NCI-H82 (cell line): ENCODE data around the gene ERCC1.
"Not testable (repeated sequence)": the region's sequence is repeated elsewhere in the genome, so short reads cannot be mapped to it uniquely, and the experiment has no call there.

Experiments
- DNase-seq: peaks from one replicate; lab custom pipeline; 2025; lab: John Stamatoyannopoulos, UW

The ERCC1 gene

DNA sequence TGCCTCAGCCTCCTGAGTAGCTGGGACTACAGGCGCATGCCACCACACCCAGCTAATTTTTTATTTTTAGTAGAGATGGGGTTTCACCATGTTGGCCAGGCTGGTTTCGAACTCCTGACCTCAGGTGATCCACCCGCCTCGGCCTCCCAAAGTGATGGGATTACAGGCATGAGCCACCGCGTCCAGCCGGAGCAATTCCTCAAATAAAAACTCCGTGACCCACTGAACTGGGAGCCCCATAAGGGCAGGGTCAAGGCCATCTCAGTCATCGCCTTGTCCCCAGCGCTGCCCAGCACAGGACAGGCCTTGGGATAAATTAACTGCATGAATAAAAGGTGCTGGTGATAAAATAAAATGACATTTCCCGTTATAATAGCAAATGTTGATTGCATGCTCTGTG is 6.2 kb upstream of the ERCC1 start:
- DNase-seq, result not testable (repeated sequence)

DNA sequence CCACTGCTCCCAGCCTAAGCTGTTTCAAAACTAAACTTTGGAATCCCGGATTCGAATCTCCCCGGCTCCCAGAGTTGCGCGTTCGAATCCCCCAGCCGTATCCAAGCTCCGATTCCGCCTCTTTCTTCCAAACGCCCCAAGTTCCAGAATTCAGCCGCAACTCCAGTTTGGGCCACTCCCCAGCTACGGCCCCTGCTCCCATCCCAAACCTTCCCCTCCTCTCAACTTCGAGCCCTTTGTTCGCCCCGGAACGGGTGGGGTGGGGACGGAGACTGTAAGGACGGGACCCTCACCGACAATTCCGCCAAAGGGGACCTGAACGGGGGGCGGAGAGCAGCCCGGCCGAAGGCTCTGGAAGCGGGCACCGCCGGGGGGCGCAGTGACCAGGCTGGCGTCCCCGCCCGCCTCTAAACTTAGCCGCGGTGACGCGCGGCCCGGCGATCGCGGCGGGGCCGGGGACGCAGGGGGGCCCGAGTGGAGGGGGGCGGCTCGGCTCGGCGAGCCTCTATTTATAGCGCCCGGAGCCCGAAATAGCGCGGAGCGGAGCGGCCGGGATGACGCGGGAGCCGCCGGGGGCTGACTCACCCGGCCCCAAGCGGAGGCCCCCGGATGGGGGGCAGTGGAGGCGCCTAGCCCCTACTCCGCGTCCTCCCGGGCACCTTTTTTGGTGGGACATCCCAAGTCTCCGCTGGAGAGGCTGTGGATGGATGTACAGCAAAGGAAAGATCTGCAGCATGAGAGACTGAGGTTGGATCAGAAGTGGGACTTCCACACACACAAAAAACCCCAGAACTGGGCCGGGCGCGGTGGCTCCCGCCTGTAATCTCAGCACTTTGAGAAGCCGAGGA is 4.9 kb upstream of the ERCC1 start:
- peak; percentile 36 for DNase-seq

DNA sequence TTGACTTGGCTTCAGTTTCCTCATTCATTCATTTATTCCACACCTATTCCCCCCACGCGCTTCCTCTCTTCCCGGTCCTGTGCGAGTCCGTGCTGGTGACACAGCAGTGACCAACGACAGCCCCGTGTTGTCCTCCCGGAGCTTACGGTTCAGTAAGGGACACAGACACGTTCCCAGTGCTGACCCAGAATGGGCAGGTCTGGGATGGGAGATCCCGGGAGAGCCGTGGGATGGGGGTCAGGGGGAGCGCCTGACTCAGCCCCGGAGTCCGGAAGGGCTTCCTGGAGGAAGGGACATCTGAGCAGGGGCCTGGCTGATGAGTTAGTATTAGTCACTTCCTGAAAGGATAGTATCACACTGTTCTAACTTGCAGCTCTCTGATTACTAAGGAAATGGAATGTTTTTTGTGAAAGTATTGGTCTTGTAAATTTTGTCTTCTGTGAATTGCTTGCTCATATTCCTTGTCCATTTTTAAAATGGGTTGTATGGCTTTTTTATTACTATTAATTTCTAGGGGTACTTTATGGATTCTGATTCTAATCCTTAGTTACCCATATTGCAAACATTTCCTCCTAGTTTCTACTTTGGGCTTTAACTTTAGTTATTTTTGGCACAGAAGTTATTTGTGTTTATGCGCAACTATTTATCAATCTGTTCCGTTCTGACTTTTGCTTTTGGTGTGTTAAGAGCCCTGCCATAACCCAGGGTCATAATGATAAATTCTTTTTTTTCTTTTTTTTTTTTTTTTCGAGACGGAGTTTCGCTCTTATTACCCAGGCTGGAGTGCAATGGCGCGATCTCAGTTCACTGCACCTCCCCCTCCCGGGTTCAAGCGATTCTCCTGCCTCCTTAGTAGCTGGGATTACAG is 708 bp upstream of the ERCC1 start:
- DNase-seq, result peak; percentile 74

DNA sequence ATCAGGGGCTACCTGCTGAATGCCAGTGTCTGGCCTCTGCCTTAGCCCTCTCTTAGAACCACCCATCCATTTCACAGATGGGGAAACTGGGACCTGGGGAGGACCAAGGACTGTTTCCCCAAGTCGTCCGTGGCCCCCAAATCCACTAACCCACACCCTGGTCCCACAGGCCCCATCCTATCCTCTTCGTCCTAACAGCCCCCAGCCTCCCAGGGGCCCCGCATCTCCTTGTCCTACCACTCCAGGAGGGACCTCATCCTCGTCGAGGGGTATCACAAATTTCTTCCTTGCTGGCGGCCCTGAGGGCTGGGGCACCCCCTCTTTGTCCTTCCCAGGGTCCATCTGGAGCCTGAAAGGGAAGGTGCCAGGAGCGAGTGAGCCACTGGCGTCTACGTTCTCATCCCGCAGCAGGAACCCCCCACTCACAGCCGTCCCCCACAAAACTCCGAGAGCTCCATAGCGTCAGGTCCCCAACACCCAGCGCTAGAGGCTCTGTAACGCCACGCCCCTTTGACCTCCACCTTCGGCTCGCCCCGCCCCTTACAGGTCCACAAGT is 606 bp downstream of the ERCC1 start:
- DNase-seq, result no peak

DNA sequence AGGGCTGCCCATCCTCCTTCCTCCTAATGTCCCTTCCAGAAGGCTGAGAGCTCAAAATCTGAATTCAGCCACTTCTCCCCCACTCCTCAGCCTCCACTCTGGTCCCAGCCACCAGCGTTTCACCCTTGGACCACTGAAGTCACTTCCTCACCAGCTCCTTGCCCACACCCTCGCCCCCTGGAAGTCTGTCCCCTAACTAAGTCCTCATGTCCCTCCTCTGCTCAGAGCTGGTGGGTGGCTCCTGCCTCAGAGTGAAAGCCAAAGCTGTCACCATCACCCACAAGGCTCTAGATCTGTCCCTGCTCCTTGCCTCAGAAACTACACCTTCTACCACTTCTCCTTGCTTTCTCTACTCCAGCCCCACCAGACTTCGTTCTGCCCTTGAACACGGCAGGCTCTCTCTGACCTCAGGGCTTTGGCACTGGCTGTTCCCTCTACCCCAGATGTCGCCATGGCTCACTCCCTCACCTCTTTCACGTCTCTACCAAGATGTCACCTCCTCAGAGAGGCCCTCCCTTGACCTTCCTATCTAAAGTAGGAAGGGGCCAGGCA is 1.7 kb downstream of the ERCC1 start:
- no peak for DNase-seq

DNA sequence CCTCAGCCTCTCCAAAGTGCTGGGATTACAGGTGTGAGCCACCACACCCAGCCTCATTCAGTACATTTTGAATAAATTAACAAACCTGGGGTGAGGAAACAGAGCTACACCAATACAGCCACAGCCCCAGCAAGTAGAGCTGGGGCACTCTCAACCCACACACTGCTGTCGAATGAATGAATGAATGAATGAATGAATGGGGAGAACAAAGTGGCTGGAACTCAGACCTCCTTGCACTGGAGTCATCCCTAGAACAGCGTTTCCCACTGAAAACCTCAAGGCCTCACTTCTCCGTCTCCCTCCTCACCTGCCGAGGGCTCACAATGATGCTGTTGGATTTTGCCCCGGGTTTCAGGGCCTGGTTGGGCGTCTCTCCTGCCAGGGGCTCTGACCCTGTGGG is 2.8 kb downstream of the ERCC1 start:
- no peak for DNase-seq

DNA sequence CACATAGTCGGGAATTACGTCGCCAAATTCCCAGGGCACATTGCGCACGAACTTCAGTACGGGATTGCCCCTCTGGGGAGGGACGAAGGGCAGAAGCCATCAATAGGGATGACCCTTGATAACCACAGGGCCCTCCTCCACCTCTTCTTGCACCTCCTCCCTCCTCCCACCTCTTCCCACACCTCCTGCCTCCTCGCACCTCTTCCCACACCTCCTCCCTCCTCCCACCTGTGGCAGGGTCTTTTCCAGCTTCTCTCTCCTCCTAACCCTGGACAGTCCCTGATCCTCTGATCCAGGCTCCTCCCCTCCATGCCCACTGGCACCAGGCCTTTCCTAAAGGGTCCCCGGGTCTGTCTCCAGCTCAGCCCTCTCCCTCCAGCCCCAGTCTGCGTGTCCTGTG is 3.4 kb downstream of the ERCC1 start:
- DNase-seq, result no peak

DNA sequence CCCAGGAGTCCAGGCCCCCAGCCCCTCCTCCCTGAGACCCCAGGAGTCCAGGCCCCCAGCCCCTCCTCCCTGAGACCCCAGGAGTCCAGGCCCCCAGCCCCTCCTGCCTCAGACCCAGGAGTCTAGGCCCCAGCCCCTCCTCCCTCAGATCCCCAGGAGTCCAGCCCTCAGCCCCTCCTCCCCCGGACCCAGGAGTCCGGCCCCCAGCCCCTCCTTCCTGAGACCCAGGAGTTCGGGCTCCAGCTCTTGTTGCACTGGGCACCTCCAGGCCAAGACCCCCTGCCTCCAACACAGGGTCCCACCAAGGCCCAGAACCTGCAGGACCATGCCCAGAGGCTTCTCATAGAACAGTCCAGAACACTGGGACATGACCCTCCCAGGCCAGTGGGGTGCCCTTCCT is 3.8 kb downstream of the ERCC1 start:
- DNase-seq, result no peak

DNA sequence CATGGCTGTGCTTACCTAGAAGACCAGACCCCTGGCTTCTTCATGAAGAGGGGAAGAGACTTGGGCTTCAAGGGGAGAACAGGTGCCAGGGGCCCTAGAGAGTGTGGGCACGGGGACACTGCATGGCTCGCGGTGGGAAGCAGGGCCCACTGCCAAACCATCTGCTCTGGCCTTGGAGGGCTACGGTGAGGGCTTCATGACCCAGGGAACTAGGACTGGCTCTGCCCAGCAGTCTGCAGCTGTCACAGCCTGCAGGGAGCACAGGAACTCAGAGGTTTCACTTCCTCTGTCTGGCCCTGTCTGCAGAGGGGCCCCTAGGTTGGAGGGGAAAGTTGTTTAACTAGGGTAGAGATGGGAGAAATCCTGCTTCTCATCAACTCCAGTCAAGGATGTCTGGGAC is 4.3 kb downstream of the ERCC1 start:
- DNase-seq, result no peak

DNA sequence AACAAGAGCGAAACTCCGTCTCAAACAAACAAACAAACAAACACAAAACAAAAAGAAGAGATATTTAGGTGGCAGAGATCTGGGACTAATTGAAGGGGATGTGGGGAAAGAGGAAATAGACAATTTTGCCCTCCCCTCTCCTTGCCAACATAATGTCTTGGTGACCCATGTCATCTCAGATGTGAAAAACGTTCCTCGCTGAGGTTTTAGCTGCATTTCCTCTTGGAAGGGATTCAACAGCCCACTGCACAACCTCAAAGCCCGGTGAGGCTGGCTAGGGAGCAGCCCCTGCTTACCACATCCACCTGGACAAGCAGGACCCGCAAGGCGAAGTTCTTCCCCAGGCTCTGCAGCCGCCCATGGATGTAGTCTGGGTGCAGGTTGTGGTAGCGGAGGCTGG is 4.9 kb downstream of the ERCC1 start:
- DNase-seq, result no peak

DNA sequence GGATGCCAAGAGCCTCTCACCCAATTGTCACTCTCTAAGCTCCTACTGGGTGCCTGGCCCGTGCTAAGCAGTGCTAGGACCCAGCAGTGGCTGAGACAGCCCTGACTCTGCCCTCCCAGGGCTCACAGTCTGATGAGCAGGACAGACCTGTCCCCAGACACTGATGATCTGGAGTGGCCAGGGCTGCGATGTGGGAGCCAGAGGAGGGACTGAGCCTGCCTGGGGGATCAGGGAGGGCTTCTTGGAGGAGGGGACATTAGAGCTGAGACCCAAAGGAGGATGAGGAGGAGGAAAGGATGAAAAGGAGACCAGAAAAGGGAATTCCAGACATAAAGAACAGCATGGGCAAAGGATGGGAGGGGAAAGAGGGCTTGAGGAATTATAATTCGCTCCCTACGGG is 6.6 kb downstream of the ERCC1 start:
- DNase-seq, result no peak

DNA sequence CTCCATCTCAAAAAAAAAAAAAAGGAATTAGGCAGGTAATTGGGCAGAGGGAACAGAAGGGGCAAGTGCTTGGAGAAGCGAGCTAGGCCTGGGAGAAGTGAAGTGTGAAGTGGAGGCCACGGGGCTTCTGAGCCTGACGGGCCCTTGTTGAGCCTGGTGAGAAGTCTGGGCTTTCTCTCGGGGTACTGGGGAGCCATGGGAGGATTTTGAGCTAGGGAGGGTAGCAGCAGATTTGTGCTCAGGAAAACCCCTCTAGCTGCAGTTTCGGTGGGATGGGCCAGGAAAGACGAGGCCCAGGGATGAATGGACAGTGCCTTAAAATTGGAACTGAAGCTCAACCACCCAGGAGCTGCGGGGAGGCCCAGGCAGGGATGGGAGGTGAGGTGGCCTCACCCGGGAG is 9.2 kb downstream of the ERCC1 start:
- DNase-seq, result no peak

DNA sequence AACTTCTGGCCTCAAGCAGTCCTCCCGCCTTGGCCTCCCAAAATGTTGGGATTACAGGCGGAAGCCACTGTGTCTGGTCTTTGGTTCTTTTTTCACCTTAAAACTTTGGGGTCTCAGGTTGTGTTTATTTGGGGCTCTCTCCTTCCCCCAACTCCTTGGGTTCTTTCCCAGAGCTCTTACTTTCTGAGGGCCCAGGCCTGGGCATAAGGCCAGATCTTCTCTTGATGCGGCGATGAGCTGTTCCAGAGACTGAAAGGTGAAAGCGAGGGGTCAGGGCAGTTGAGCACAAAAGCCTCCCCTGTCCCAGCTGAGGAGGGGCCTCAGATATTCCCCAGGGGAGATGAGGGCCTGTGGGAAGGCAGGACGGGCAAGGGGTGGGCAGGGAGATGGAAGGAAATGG is 10.2 kb downstream of the ERCC1 start:
- no peak for DNase-seq

DNA sequence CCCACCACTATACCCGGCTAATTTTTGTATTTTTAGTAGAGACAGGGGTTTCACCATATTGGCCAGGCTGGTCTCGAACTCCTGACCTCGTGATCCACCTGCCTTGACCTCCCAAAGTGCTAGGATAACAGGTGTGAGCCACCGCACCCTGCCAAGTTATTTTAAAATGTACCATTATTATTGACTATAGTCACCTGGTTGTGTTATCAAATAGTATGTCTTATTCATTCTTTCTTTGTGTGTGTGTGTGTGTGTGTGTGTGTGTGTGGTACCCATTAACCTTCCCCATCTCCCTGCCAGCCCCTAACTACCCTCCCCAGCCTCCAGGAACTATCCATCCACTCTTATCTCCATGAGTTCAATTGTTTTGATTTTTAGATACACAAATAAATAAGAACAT is 13.4 kb downstream of the ERCC1 start:
- DNase-seq, result not testable (repeated sequence)

DNA sequence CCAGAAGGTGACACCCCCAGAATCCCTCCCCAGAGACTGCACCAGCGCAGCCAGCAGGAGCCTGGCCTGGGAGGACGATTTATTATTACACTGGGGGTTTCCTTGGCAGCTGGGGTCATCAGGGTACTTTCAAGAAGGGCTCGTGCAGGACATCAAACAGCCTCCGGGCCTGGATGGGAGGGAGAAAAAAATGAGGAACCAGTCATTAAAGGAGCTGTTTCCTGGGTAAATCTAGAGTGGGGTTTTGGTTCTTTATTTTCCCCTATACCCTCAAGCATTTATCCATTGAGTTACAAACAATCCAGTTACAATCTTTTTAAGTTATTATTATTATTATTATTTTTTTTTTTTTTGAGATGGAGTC is 14.2 kb downstream of the ERCC1 start:
- no peak for DNase-seq

DNA sequence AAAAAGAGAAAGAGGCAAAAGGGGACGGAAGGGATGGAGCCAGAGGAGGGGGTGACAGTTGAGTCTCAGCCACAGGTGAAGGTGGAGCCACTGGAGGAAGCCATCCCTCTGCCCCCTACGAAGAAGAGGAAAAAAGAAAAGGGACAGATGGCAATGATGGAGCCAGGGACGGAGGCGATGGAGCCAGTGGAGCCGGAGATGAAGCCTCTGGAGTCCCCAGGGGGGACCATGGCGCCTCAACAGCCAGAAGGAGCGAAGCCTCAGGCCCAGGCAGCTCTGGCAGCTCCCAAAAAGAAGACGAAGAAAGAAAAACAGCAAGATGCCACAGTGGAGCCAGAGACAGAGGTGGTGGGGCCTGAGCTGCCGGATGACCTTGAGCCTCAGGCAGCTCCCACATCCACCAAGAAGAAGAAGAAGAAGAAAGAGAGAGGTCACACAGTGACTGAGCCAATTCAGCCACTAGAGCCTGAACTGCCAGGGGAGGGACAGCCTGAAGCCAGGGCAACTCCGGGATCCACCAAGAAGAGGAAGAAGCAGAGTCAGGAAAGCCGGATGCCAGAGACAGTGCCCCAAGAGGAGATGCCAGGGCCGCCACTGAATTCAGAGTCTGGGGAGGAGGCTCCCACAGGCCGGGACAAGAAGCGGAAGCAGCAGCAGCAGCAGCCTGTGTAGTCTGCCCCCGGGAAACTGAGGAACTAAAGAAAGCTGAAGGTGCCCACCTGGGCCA is 14.7 kb downstream of the ERCC1 start:
- no peak for DNase-seq

DNA sequence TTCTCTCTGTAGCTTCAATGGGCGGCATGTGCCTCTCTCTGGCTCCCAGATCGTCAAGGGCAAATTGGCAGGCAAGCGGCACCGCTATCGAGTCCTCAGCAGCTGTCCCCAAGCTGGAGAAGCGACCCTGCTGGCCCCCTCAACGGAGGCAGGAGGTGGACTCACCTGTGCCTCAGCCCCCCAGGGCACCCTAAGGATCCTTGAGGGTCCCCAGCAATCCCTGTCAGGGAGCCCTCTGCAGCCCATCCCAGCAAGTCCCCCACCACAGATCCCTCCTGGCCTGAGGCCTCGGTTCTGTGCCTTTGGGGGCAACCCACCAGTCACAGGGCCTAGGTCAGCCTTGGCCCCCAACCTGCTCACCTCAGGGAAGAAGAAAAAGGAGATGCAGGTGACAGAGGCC is 15.6 kb downstream of the ERCC1 start:
- no peak for DNase-seq

DNA sequence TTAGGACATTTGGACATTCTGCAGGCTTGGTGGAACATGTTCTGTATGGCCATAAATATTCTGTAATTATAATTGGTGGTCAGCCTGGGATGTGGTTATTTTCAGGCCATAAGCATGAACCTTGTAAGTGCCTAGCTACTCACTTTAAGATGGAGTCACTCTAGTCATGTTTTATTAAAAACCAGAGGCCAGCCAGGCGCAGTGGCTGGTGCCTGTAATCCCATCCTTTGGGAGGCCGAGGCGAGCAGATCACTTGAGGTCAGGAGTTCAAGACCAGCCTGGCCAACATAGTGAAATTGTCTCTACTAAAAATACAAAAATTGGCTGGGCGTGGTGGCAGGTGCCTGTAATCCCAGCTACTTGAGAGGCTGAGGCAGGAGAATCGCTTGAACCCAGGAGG is 16.1 kb downstream of the ERCC1 start:
- DNase-seq, result not testable (repeated sequence)

DNA sequence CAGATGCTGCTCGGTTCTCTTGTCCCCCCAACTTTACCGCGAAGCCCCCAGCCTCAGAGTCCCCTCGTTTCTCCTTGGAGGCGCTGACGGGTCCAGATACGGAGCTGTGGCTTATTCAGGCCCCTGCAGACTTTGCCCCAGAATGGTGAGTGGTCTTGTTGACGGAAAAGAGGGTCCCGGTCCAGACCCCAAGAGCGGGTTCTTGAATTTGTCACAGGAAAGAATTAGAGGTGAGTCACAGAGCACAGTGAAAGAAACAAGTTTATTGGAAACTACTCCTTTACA is 16.7 kb downstream of the ERCC1 start:
- no peak for DNase-seq

DNA sequence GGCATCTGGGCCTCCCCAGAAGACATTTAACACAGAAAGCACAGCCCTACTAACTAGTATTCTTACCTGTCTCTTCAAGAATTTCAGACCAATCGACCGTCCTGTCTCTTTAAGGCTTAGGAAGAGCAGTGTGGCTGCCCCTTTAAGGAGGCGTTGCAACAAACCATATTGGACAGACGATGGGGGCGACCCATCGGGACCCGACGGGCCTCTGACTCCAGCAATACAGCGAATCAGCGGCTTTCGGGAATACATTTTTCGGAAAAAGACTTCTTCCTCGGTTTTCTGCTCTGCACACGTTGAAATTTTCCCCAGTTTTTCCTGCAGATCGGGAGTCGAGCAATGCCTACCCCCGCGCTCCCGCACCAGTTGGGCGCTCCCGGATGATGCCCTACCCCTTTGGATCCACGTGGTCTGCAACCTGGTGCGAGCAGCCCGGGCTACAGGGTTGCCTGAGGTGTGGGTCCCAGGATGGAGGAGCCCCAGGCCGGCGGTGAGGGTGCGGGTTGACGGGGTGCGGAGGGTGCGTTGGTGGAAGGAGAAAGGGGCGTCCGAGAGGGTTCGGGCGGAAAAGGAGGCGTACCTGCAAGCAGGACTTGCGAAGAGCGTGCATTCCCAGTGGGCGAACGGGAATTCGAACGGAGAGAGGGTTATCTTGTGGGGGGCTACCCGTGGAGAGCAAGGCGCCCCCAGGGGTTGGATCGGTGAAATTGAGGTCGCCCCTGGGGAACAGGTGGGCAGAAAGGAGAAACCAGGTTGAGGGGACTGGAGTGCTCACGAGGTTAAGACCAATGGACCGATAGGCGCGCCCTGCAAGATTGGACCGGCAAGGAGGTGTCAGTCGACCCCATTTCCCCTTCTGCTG is 17.3 kb downstream of the ERCC1 start, which contains the start of gene POLR1G:
POLR1G (plus strand) TSS at position 419 of the 865 bp plus-strand sequence; CDS start at position 472, 53 bp downstream.
- DNase-seq, result peak; percentile 96
